ENCODE results near the gene TMEM86B. TPM values are rescaled to one million over a fixed set of nuclear protein-coding genes. Genes with fewer than 3 reads are reported as not detected.

The TMEM86B gene
- total RNA-seq, 4 donors from 2014 or later: 1.1 to 3.6 (median 2.2) TPM; not detected in 1

- Histone ChIP-seq H3K9me3 (no peaks in the 10 kb centered on the region), H3K4me3 (no peak overlapping the region), H3K27ac (no peak overlapping the region), H3K4me1 (peaks cover 12 to 34% (median 12%) of the 10 kb centered on the region in 3 donors), H3K36me3 (peaks cover 47 to 86% (median 54%) of the 10 kb centered on the region in 3 donors), H3K27me3 (no peaks in the 10 kb centered on the region)
- no peak for DNase-seq
- TF ChIP-seq POLR2A (IDR thresholded peaks at IDR 0.05) (no peak), CTCF (IDR thresholded peaks at IDR 0.05) (no peak)
- 95 to 100% methylated on average over 3 of the region's 23 CpGs for WGBS, 2 donors
- intact Hi-C loops (cut with DNase I): no loop called here
Observed at GRCh38 chr19:55245236-55245904, 16.8 kb upstream of the TMEM86B start.

- intact Hi-C loops (cut with DNase I): no loop called here
- no peak for TF ChIP-seq POLR2A (IDR thresholded peaks at IDR 0.05)
- TF ChIP-seq CTCF (IDR thresholded peaks at IDR 0.05): no peak
- Histone ChIP-seq H3K27ac (no peak overlapping the region), H3K4me1 (peaks cover 7 to 22% (median 12%) of the 10 kb centered on the region in 3 donors), H3K27me3 (no peaks in the 10 kb centered on the region), H3K36me3 (peaks cover 59 to 89% (median 66%) of the 10 kb centered on the region in 3 donors), H3K4me3 (no peak overlapping the region), H3K9me3 (no peaks in the 10 kb centered on the region)
- DNase-seq: no peak
- WGBS, 2 donors: 82 to 85% methylated on average over 10 to 12 of the region's 12 CpGs
Observed at GRCh38 chr19:55244004-55244680, 15.6 kb upstream of the TMEM86B start.

- Histone ChIP-seq H3K4me1 (peaks cover 1 to 6% (median 3%) of the 10 kb centered on the region in 3 donors), H3K9me3 (no peaks in the 10 kb centered on the region), H3K27ac (no peak overlapping the region), H3K36me3 (peaks cover 70 to 100% (median 83%) of the 10 kb centered on the region in 3 donors), H3K27me3 (no peaks in the 10 kb centered on the region), H3K4me3 (no peak overlapping the region)
- 87 to 100% methylated on average over 3 to 7 of the region's 7 CpGs for WGBS, 2 donors
- intact Hi-C loops (cut with DNase I): no loop called here
- TF ChIP-seq POLR2A (IDR thresholded peaks at IDR 0.05) (no peak), CTCF (IDR thresholded peaks at IDR 0.05) (no peak)
- no peak for DNase-seq
Observed at GRCh38 chr19:55242517-55242916, 14.0 kb upstream of the TMEM86B start.

- Histone ChIP-seq H3K27me3 (no peaks in the 10 kb centered on the region), H3K36me3 (peaks cover 67 to 100% (median 87%) of the 10 kb centered on the region in 3 donors), H3K4me1 (peaks cover 0 to under 1% (median 0%) of the 10 kb centered on the region in 3 donors), H3K4me3 (no peak overlapping the region), H3K27ac (no peak overlapping the region), H3K9me3 (no peaks in the 10 kb centered on the region)
- 100% methylated on average over 2 of the region's 16 CpGs; no CpG with 5 or more reads in 1 of the 2 donors for WGBS, 2 donors
- intact Hi-C loops (cut with DNase I): no loop called here
- TF ChIP-seq CTCF (IDR thresholded peaks at IDR 0.05) (no peak), POLR2A (IDR thresholded peaks at IDR 0.05) (no peak)
- no peak for DNase-seq
Observed at GRCh38 chr19:55241935-55242464, 13.4 kb upstream of the TMEM86B start.
